Measurements from ENCODE around the gene SLC25A21. TPM values are rescaled to one million over a fixed set of nuclear protein-coding genes. Genes with fewer than 3 reads are reported as not detected.

Gene SLC25A21
- total RNA-seq, 1 donor: 1.3 TPM

DNA sequence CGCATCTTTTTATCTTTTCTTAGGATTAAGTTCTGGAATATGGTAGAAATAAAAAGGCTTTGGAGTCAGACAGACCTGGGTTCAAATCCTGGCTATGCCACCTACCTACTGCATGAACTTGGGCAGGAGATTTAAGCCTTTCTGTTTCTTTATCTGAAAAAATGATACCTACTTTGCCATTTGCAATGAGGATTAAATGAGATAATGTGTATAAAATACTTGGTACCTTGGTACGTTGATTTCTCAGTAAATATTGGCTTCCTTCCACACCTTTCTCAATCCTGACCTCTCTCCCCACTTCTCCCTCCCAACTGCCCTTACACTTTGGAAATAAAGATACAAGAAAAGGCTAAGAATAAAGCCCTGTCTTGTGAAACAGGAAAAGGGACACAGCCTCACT, 338.1 kb downstream of the SLC25A21 start:
- no peak for DNase-seq (ENCODE audit: low read depth)
- TF ChIP-seq, protein P1, sequence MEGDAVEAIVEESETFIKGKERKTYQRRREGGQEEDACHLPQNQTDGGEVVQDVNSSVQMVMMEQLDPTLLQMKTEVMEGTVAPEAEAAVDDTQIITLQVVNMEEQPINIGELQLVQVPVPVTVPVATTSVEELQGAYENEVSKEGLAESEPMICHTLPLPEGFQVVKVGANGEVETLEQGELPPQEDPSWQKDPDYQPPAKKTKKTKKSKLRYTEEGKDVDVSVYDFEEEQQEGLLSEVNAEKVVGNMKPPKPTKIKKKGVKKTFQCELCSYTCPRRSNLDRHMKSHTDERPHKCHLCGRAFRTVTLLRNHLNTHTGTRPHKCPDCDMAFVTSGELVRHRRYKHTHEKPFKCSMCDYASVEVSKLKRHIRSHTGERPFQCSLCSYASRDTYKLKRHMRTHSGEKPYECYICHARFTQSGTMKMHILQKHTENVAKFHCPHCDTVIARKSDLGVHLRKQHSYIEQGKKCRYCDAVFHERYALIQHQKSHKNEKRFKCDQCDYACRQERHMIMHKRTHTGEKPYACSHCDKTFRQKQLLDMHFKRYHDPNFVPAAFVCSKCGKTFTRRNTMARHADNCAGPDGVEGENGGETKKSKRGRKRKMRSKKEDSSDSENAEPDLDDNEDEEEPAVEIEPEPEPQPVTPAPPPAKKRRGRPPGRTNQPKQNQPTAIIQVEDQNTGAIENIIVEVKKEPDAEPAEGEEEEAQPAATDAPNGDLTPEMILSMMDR (IDR thresholded peaks at IDR 0.05; ENCODE audit: insufficient read depth, low read depth, low read length): no peak
- H3K4me3 ChIP-seq (ENCODE audit: low read depth, low read length): no peak overlapping the region

DNA sequence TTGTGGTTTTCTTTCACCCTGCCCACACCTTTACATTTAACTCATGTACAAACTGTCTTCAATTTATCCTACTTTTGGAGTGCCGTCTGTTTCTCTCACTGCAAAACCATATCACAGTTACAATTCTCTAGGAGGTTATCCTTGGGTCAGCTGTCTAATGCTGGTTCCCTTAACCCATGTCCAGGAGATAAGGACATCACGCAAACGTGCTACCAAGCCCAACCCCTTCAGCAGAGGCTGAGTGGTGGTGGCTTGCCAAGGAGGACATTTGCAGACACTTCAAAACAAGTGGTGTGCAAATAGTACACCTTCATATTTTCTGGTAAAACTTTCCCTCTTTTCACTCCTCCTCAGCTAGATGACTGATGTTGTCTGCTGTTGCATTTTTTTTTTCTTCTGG, 342.9 kb downstream of the SLC25A21 start:
- TF ChIP-seq, protein P1 (IDR thresholded peaks at IDR 0.05; ENCODE audit: insufficient read depth, low read depth, low read length): no peak
- no peak overlapping the region for H3K4me3 ChIP-seq (ENCODE audit: low read depth, low read length)
- no peak for DNase-seq (ENCODE audit: low read depth)

DNA sequence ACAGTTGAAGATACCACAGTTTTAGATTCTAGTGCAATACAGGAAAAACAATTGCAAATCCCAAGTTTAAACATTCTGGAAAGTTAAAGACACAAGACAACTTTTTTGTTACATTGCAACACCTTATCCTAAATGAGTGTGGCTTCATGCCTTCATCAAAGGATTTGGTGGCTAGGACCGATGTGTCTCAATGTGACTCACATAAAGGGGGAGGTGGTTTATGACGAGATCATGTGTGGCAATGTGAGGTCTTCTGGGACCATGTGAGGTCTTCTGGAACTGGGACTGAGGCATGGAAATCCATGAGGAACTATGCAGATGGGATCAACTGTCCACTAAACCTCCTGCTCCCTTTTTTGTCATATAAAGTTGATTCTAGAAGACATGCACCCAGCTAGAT, 344.5 kb downstream of the SLC25A21 start:
- no peak for DNase-seq (ENCODE audit: low read depth)
- H3K4me3 ChIP-seq (ENCODE audit: low read depth, low read length): no peak overlapping the region
- TF ChIP-seq, protein P1 (IDR thresholded peaks at IDR 0.05; ENCODE audit: insufficient read depth, low read depth, low read length): no peak

DNA sequence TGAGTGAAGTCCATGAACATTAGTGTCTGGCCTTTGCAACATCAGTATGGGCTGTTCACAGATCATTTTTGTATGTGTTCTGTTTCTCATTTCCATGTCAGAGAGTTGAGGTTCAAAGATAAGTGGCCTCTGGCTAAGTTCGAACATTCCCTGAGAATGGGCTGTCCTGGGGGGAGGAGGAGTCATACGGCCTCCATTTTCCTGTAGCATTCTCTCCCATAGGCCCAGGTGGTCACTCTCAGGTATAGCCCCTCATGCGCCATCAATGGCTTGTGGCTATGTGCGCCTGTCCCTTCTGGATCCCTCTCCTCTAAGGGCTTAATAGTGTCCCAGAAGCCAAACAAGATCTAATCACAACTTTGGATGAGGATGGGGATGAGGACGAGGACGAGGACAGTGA, 345.8 kb downstream of the SLC25A21 start:
- TF ChIP-seq, protein P1 (IDR thresholded peaks at IDR 0.05; ENCODE audit: insufficient read depth, low read depth, low read length): no peak
- no peak for DNase-seq (ENCODE audit: low read depth)
- no peak overlapping the region for H3K4me3 ChIP-seq (ENCODE audit: low read depth, low read length)

DNA sequence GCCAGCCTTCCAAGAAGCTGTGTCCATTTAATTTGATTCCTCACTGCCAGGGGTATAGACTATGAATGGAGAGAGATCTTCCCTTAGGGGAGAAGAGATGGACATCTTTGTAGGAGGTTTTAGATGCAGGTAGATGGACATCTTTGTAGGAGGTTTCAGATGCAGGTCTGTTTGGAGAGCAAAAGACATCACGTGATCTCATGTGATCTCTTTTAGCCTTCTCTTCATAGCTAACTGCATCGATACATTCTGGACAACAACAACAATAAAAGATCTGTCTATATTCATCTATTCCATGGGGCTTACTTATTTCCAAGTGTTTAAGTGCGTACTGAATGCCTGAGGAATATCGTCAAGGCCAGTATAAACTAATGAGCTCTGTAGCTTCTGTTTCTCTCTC, 347.6 kb downstream of the SLC25A21 start:
- H3K4me3 ChIP-seq (ENCODE audit: low read depth, low read length): no peak overlapping the region
- no peak for DNase-seq (ENCODE audit: low read depth)
- TF ChIP-seq, protein P1 (IDR thresholded peaks at IDR 0.05; ENCODE audit: insufficient read depth, low read depth, low read length): no peak

DNA sequence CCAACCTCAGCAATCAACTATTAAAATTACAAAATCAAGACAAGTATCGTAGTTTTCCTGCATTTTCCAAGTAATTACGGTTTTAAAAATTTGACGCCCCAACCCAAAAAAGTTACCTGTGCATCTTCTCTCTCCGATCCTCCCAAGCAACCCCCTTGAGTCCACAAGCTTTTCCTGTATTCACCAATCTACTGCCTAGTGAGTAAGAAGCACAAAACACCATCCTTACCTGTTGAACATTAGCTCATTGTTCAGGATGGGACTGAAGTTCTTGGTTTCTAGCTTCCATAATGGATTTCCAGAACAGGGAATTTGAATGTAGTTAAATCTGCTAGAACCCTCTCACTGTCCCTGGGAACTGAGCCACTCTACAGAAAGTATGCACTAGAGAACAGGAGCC, 348.8 kb downstream of the SLC25A21 start:
- H3K4me3 ChIP-seq (ENCODE audit: low read depth, low read length): no peak overlapping the region
- TF ChIP-seq, protein P1 (IDR thresholded peaks at IDR 0.05; ENCODE audit: insufficient read depth, low read depth, low read length): no peak
- DNase-seq (ENCODE audit: low read depth): no peak

DNA sequence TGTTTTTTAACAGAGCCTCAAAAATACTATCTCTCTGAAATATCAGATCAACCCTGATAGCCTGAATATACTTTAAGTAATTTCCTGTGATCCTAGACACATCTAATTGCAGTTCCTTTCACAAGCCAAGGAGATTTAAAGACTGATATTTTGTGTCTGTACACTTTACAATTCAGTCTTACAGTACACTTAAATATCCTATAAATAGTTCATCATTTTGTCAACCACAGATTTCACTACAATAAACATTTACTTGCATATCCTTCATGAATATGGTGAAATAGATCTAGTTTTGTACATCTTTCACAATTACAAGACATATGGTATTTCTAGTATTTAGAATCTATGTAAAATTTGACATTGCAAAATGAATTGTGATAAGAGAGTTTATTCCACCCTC, 349.7 kb downstream of the SLC25A21 start:
- DNase-seq (ENCODE audit: low read depth): no peak
- no peak overlapping the region for H3K4me3 ChIP-seq (ENCODE audit: low read depth, low read length)
- TF ChIP-seq, protein P1 (IDR thresholded peaks at IDR 0.05; ENCODE audit: insufficient read depth, low read depth, low read length): no peak

Data from fibroblast of villous mesenchyme (primary cell).